GM23248 (cell line): ENCODE data around the gene TRPM3.

ENCODE experiments used
- EZH2 ChIP-seq: fragments of 200-600 bp; sonication (generic); IDR thresholded peaks from 2 replicates; pipeline ENCODE4 v1.6.1; 2018; ENCODE audit warnings: antibody characterized with exemption, mild to moderate bottlenecking; ENCODE audit not compliant: insufficient read depth, poor library complexity, severe bottlenecking
- EZH2phosphoT487 ChIP-seq: fragments of 200-600 bp; sonication (generic); IDR thresholded peaks from 2 replicates; pipeline ENCODE4 v1.6.1; 2018; ENCODE audit warnings: antibody characterized with exemption, moderate library complexity, mild to moderate bottlenecking, low read depth; ENCODE audit not compliant: insufficient read depth

GRCh38 chr9:71001780-71002386, 119.5 kb downstream of the TRPM3 start:
- TF ChIP-seq EZH2phosphoT487 = no peak
- no peak for TF ChIP-seq EZH2
